Neutrophil (primary cell): ENCODE data around the gene CUTA.

Experiments
- H3K27ac ChIP-seq: fragments of 200-600 bp; sonication (generic); 2 replicates; pipeline ENCODE4 v1.5.1; 2016; ENCODE audit warnings: mild to moderate bottlenecking, moderate library complexity
- H3K27me3 ChIP-seq: fragments of 200-600 bp; sonication (generic); 2 replicates; pipeline ENCODE4 v1.6.0; 2016; ENCODE audit warnings: mild to moderate bottlenecking
- H3K36me3 ChIP-seq: fragments of 200-600 bp; sonication (generic); 2 replicates; pipeline ENCODE4 v1.5.1; 2017
- H3K4me1 ChIP-seq, 2 experiments: fragments of 200-600 bp in 1 of 2; sonication (generic) in 1 of 2; 1 replicate in 1 of 2; 2 replicates in 1 of 2; pipeline versions ENCODE4 v1.5.1 to v1.6.1; 2013 to 2016; ENCODE audit warnings: low read depth in 1 of 2, low read length in 1 of 2, mild to moderate bottlenecking in 1 of 2, moderate library complexity in 1 of 2; ENCODE audit not compliant: control insufficient read depth in 1 of 2, insufficient read depth in 1 of 2
- H3K4me3 ChIP-seq, 2 experiments: fragments of 200-600 bp in 1 of 2; sonication (generic) in 1 of 2; 1 replicate in 1 of 2; 2 replicates in 1 of 2; pipeline ENCODE4 v1.5.1; 2013 to 2016; ENCODE audit warnings: low read depth in 1 of 2, low read length in 1 of 2, mild to moderate bottlenecking in 1 of 2, moderate library complexity in 1 of 2
- H3K9me3 ChIP-seq: fragments of 200-600 bp; sonication (generic); 2 replicates; pipeline ENCODE4 v1.5.1; 2016
- CTCF ChIP-seq: fragments of 200-600 bp; sonication (generic); IDR thresholded peaks from 2 replicates; pipeline ENCODE4 v1.5.1; 2016; ENCODE audit warnings: antibody characterized with exemption

The CUTA gene

GRCh38 chr6:33420491-33421343 is 2.8 kb upstream of the CUTA start:
- no peak overlapping the region for H3K4me3 ChIP-seq
- no peak overlapping the region for H3K27ac ChIP-seq
- H3K9me3 ChIP-seq, result no peaks in the 10 kb centered on the region

GRCh38 chr6:33419580-33420490 is 1.9 kb upstream of the CUTA start, which contains the start of gene SYNGAP1:
SYNGAP1 (plus strand) TSS chr6:33420065; CDS start chr6:33420265, 200 bp downstream.
- no peaks in the 10 kb centered on the region for H3K9me3 ChIP-seq
- peak within 1 kb of the TSS; percentile 85 for H3K27ac ChIP-seq
- peaks cover 41% of the 10 kb centered on the region for H3K27me3 ChIP-seq
- peaks cover 14% of the 10 kb centered on the region for H3K36me3 ChIP-seq
- H3K4me3 ChIP-seq, result peak within 1 kb of the TSS in 1 of 2 experiments; percentile 60
- no peak for TF ChIP-seq CTCF
- peaks cover 20 to 24% of the 10 kb centered on the region in 2 experiments for H3K4me1 ChIP-seq

More at GRCh38 chr6:33420491-33421343, 2.8 kb upstream of the CUTA start:
- no peak for TF ChIP-seq CTCF
- H3K4me1 ChIP-seq, result peaks cover 29 to 31% of the 10 kb centered on the region in 2 experiments
- peaks cover 41% of the 10 kb centered on the region for H3K27me3 ChIP-seq
- H3K36me3 ChIP-seq, result peaks cover 5% of the 10 kb centered on the region

GRCh38 chr6:33418690-33419291 is 884 bp upstream of the CUTA start:
- peaks cover 20 to 23% of the 10 kb centered on the region in 2 experiments for H3K4me1 ChIP-seq

DNA sequence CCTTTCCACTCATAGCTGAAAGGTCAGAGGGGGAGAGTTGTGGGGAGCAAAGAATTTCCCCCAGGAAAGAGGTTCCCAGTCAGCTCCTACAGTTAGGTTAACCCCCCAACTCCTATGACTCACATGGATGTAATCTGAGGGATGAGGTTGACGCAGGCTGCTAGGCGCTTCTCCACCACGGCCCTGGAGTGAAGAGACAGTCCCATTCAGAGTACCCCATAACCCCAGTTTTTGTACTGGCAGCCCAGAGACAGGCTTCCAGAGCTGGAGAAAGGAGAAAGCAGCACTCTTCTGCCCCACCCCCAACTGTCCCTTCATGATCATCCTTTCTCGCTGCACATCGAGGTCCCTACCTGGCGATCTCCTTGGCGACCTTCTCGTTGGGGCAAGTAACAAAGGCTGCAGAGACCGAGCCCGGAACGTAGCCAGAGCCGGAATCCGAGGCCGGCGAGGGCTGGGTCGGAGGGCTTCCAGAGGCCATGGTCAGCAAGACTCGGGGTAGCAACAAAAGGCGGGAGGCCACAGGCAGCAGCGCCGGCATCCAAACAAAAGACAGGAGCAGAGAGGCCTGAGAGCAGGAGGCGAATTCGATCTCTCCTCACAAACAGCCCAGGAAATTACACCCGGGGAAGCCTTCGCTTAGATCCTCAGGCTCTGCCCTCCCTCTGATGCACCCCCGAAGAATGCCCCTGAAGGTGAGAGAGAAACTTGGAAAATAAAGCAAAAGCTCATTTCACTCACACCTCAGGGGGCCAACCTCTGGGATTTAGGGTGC is 592 bp downstream of the CUTA start:
- Histone ChIP-seq H3K4me1 (peaks cover 20 to 29% of the 10 kb centered on the region in 2 experiments), H3K36me3 (peaks cover 39% of the 10 kb centered on the region), H3K27ac (peak overlapping the region; percentile 85), H3K27me3 (peaks cover 26% of the 10 kb centered on the region), H3K4me3 (peak overlapping the region; percentile 60 to 83), H3K9me3 (no peaks in the 10 kb centered on the region)
- no peak for TF ChIP-seq CTCF

More at GRCh38 chr6:33418690-33419291, 884 bp upstream of the CUTA start:
- H3K36me3 ChIP-seq, result peaks cover 24% of the 10 kb centered on the region
- H3K27me3 ChIP-seq, result peaks cover 37% of the 10 kb centered on the region
- H3K27ac ChIP-seq, result peak overlapping the region; percentile 85
- no peak for TF ChIP-seq CTCF
- H3K9me3 ChIP-seq, result no peaks in the 10 kb centered on the region
- H3K4me3 ChIP-seq, result peak overlapping the region; percentile 60 to 83
